C4-2B (cell line): ENCODE results near the gene ZC3H7B.

Source experiments
- H3K27ac ChIP-seq: fragments of 450-650 bp; 2 replicates; pipeline ENCODE4 v1.5.1; 2017
- CTCF ChIP-seq: fragments of 450-650 bp; conservative IDR thresholded peaks from 2 replicates; pipeline ENCODE4 v1.5.1; 2017; ENCODE audit warnings: mild to moderate bottlenecking
- ZFX ChIP-seq: fragments of 450-650 bp; IDR thresholded peaks from 2 replicates; pipeline ENCODE4 v1.6.1; 2017

The ZC3H7B gene

GRCh38 chr22:41357191-41357590, 55.9 kb downstream of the ZC3H7B start:
- TF ChIP-seq CTCF = no peak
- TF ChIP-seq ZFX = no peak
- no peak overlapping the region for H3K27ac ChIP-seq

DNA sequence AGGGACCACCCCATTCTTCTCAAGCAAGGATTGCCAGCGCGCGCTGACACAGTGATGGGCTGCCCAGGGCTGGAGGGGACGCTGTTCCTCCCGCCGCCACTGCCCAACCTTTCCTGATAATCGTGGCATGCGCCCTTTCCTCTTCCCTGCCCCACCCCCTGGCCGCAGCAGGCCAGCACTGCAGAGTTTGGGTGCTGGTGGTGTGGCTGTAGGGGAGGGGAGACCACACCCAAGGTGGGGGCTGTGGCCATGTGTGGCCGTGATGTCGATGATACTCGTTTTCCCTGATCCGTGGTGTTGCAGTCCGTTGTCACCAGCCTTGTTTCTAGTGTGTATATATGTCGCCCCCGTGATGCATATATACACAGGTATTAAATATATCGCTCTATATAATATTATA, 57.6 kb downstream of the ZC3H7B start:
- H3K27ac ChIP-seq = no peak overlapping the region

GRCh38 chr22:41359376-41359775, 58.1 kb downstream of the ZC3H7B start:
- TF ChIP-seq CTCF (no peak), ZFX (no peak)
- no peak overlapping the region for H3K27ac ChIP-seq

More for the DNA sequence above, 57.6 kb downstream of the ZC3H7B start:
- TF ChIP-seq CTCF (no peak), ZFX (no peak)

- H3K27ac ChIP-seq = no peak overlapping the region
Observed at GRCh38 chr22:41360126-41360525, 58.8 kb downstream of the ZC3H7B start.

DNA sequence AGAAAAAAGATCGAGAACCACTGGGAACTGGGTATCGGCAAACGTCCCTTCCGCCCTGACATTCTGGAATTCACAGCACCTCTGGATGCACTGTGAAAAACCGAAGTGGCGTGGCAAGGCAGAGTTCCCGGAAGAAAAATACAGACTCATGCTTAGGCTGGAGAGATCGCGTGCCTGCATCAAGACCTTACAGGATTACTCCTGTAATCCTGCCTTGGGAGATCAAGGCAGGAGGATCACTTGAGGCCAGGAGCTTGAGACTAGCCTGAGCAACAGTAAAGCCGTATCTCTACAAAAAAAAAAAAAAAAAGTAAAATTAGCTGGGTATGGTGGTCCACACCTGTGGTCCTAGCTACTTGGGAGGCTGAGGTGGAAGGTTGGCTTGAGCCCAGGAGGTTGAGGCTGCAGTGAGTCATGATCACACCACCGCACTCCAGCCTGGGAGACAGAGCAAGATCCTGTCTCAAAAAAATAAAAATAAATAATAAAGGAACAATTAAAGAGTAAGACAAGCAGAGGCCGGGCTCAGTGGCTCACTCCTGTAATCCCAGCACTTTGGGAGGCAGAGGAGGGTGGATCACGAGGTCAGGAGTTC, 60.5 kb downstream of the ZC3H7B start:
- no peak for TF ChIP-seq CTCF
- no peak overlapping the region for H3K27ac ChIP-seq

More at GRCh38 chr22:41360126-41360525, 58.8 kb downstream of the ZC3H7B start:
- no peak for TF ChIP-seq CTCF
- TF ChIP-seq ZFX = no peak

GRCh38 chr22:41362615-41363014, 61.3 kb downstream of the ZC3H7B start:
- TF ChIP-seq CTCF (no peak), ZFX (no peak)
- H3K27ac ChIP-seq = no peak overlapping the region

DNA sequence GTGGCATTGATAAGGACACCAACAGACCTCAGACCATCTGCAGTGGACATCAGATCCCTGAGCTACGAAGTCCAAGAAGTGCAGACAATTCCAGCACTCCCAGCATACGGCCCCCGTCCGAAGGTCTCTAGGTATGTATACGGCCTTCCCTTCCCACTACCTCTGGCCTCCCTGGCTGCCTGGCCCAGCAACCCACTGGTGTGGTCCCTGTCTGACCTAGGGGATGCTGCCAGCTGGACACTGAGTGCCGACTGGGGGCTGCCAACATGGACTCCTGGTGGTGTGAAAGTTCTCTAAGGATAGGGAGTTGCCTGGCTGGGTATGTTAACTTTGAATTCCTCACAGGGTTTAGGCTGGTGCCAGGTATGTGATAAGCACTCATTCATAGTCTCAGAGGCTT, 62.9 kb downstream of the ZC3H7B start:
- TF ChIP-seq CTCF = no peak
- TF ChIP-seq ZFX = no peak
- H3K27ac ChIP-seq = peak overlapping the region; percentile 31
